Measurements from ENCODE around the gene KLKB1.
"Not testable (repeated sequence)": the region's sequence is repeated elsewhere in the genome, so short reads cannot be mapped to it uniquely, and the experiment has no call there.

Gene KLKB1

GRCh38 chr4:186240848-186241491 lies 13.7 kb downstream of the KLKB1 start:
- no peak overlapping the region for H3K4me3 ChIP-seq (ENCODE audit: control insufficient read depth in 1 of 7, extremely low read depth in 1 of 7, insufficient read depth in 4 of 7, low read depth in 2 of 7, low read length in 6 of 7)
- POLR2A ChIA-PET, result no interaction called here
- no peaks in the 10 kb centered on the region for H3K4me1 ChIP-seq (ENCODE audit: control extremely low read depth in 1 of 4, control insufficient read depth in 4 of 4, insufficient read depth in 4 of 4, low read length in 3 of 4)
- CTCF ChIA-PET, result no interaction called here
- 93% methylated on average over 5 of the region's 7 CpGs for WGBS (ENCODE audit: insufficient coverage)
- no peak for DNase-seq
- no peaks in the 10 kb centered on the region for H3K27me3 ChIP-seq (replicated peaks in 2 of 5; ENCODE audit: control insufficient read depth in 4 of 5, insufficient read depth in 5 of 5, low read length in 4 of 5)
- H3K36me3 ChIP-seq (ENCODE audit: control insufficient read depth in 4 of 4, insufficient read depth in 4 of 4, low read length in 3 of 4), result no peaks in the 10 kb centered on the region
- no peak overlapping the region for H3K27ac ChIP-seq (ENCODE audit: insufficient read depth in 1 of 2, low read depth in 1 of 2, low read length in 2 of 2, poor library complexity in 1 of 2, severe bottlenecking in 2 of 2)
- peaks cover 0 to 4% (median 0%) of the 10 kb centered on the region in 5 experiments for H3K9me3 ChIP-seq (ENCODE audit: control extremely low read depth in 1 of 5, control insufficient read depth in 4 of 5, insufficient read depth in 2 of 5, low read depth in 1 of 5, low read length in 4 of 5)

GRCh38 chr4:186241616-186242015 lies 14.3 kb downstream of the KLKB1 start:
- Histone ChIP-seq H3K27me3 (replicated peaks in 2 of 5; ENCODE audit: control insufficient read depth in 4 of 5, insufficient read depth in 5 of 5, low read length in 4 of 5) (no peaks in the 10 kb centered on the region), H3K4me3 (ENCODE audit: control insufficient read depth in 1 of 7, extremely low read depth in 1 of 7, insufficient read depth in 4 of 7, low read depth in 2 of 7, low read length in 6 of 7) (no peak overlapping the region), H3K9me3 (ENCODE audit: control extremely low read depth in 1 of 5, control insufficient read depth in 4 of 5, insufficient read depth in 2 of 5, low read depth in 1 of 5, low read length in 4 of 5) (peaks cover 0 to 4% (median 0%) of the 10 kb centered on the region in 5 experiments), H3K36me3 (ENCODE audit: control insufficient read depth in 4 of 4, insufficient read depth in 4 of 4, low read length in 3 of 4) (no peaks in the 10 kb centered on the region), H3K4me1 (ENCODE audit: control extremely low read depth in 1 of 4, control insufficient read depth in 4 of 4, insufficient read depth in 4 of 4, low read length in 3 of 4) (no peaks in the 10 kb centered on the region), H3K27ac (ENCODE audit: insufficient read depth in 1 of 2, low read depth in 1 of 2, low read length in 2 of 2, poor library complexity in 1 of 2, severe bottlenecking in 2 of 2) (no peak overlapping the region)
- no peak for DNase-seq
- 89% methylated on average over 3 of the region's 4 CpGs for WGBS (ENCODE audit: insufficient coverage)
- POLR2A ChIA-PET, result no interaction called here
- CTCF ChIA-PET, result no interaction called here

DNA sequence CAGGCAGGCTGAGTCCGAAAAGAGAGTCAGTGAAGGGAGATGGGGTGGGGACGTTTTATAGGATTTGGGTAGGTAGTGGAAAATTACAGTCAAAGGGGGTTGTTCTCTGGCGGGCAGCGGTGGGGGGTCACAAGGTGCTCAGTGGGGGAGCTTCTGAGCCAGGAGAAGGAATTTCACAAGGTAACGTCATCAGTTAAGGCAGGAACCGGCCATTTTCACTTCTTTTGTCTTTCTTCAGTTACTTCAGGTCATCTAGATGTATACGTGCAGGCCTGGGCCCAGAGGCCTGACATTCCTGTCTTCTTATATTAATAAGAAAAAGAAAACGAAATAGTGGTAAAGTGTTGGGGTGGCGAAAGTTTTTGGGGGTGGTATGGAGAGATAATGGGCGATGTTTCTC lies 14.7 kb downstream of the KLKB1 start:
- H3K4me3 ChIP-seq (ENCODE audit: control insufficient read depth in 1 of 7, extremely low read depth in 1 of 7, insufficient read depth in 4 of 7, low read depth in 2 of 7, low read length in 6 of 7); H3K36me3 ChIP-seq (ENCODE audit: control insufficient read depth in 4 of 4, insufficient read depth in 4 of 4, low read length in 3 of 4); DNase-seq; H3K27ac ChIP-seq (ENCODE audit: insufficient read depth in 1 of 2, low read depth in 1 of 2, low read length in 2 of 2, poor library complexity in 1 of 2, severe bottlenecking in 2 of 2); POLR2A ChIA-PET; CTCF ChIA-PET; H3K4me1 ChIP-seq (ENCODE audit: control extremely low read depth in 1 of 4, control insufficient read depth in 4 of 4, insufficient read depth in 4 of 4, low read length in 3 of 4); H3K27me3 ChIP-seq (replicated peaks in 2 of 5; ENCODE audit: control insufficient read depth in 4 of 5, insufficient read depth in 5 of 5, low read length in 4 of 5); H3K9me3 ChIP-seq (ENCODE audit: control extremely low read depth in 1 of 5, control insufficient read depth in 4 of 5, insufficient read depth in 2 of 5, low read depth in 1 of 5, low read length in 4 of 5): not testable (repeated sequence)
- 95% methylated on average over 6 of the region's 10 CpGs for WGBS (ENCODE audit: insufficient coverage)

DNA sequence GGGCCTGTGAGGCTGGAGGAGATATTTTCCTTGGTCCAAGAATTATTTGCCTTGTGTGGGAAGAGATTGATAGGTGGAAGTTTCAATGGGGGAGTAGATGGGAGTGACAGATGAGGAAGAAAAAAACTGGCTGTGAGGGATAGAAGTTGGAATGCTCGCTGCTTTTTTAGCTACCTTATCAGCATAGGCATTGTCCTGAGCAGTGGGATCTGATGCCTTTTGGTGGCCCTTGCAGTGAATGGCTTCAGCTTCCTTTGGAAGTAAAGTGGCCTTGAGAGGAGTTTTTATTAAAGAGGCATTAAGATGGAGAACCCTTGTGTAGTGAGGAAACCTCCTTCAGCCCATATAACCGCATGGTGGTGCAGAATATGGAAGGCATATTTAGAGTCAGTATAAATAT lies 16.0 kb downstream of the KLKB1 start:
- Histone ChIP-seq H3K4me3 (ENCODE audit: control insufficient read depth in 1 of 7, extremely low read depth in 1 of 7, insufficient read depth in 4 of 7, low read depth in 2 of 7, low read length in 6 of 7) (no peak overlapping the region), H3K27ac (ENCODE audit: insufficient read depth in 1 of 2, low read depth in 1 of 2, low read length in 2 of 2, poor library complexity in 1 of 2, severe bottlenecking in 2 of 2) (no peak overlapping the region), H3K36me3 (ENCODE audit: control insufficient read depth in 4 of 4, insufficient read depth in 4 of 4, low read length in 3 of 4) (no peaks in the 10 kb centered on the region), H3K9me3 (ENCODE audit: control extremely low read depth in 1 of 5, control insufficient read depth in 4 of 5, insufficient read depth in 2 of 5, low read depth in 1 of 5, low read length in 4 of 5) (peaks cover 0 to 4% (median 0%) of the 10 kb centered on the region in 5 experiments), H3K27me3 (replicated peaks in 2 of 5; ENCODE audit: control insufficient read depth in 4 of 5, insufficient read depth in 5 of 5, low read length in 4 of 5) (no peaks in the 10 kb centered on the region), H3K4me1 (ENCODE audit: control extremely low read depth in 1 of 4, control insufficient read depth in 4 of 4, insufficient read depth in 4 of 4, low read length in 3 of 4) (no peaks in the 10 kb centered on the region)
- ChIA-PET POLR2A (no interaction called here), CTCF (no interaction called here)
- DNase-seq, result no peak
- WGBS (ENCODE audit: insufficient coverage), result 92% methylated on average over 2 of the region's 2 CpGs

- no peak for DNase-seq
- H3K4me1 ChIP-seq (ENCODE audit: control extremely low read depth in 1 of 4, control insufficient read depth in 4 of 4, insufficient read depth in 4 of 4, low read length in 3 of 4), result no peaks in the 10 kb centered on the region
- H3K27me3 ChIP-seq (replicated peaks in 2 of 5; ENCODE audit: control insufficient read depth in 4 of 5, insufficient read depth in 5 of 5, low read length in 4 of 5), result no peaks in the 10 kb centered on the region
- CTCF ChIA-PET, result no interaction called here
- WGBS (ENCODE audit: insufficient coverage), result 96% methylated on average over 4 of the region's 5 CpGs
- POLR2A ChIA-PET, result no interaction called here
- H3K36me3 ChIP-seq (ENCODE audit: control insufficient read depth in 4 of 4, insufficient read depth in 4 of 4, low read length in 3 of 4), result no peaks in the 10 kb centered on the region
- H3K9me3 ChIP-seq (ENCODE audit: control extremely low read depth in 1 of 5, control insufficient read depth in 4 of 5, insufficient read depth in 2 of 5, low read depth in 1 of 5, low read length in 4 of 5), result peaks cover 0 to 4% (median 0%) of the 10 kb centered on the region in 5 experiments
- no peak overlapping the region for H3K27ac ChIP-seq (ENCODE audit: insufficient read depth in 1 of 2, low read depth in 1 of 2, low read length in 2 of 2, poor library complexity in 1 of 2, severe bottlenecking in 2 of 2)
- H3K4me3 ChIP-seq (ENCODE audit: control insufficient read depth in 1 of 7, extremely low read depth in 1 of 7, insufficient read depth in 4 of 7, low read depth in 2 of 7, low read length in 6 of 7), result no peak overlapping the region
Observed at GRCh38 chr4:186244835-186245234, 17.5 kb downstream of the KLKB1 start.

GRCh38 chr4:186247062-186247752 lies 19.9 kb downstream of the KLKB1 start:
- H3K9me3 ChIP-seq (ENCODE audit: control extremely low read depth in 1 of 5, control insufficient read depth in 4 of 5, insufficient read depth in 2 of 5, low read depth in 1 of 5, low read length in 4 of 5); H3K27ac ChIP-seq (ENCODE audit: insufficient read depth in 1 of 2, low read depth in 1 of 2, low read length in 2 of 2, poor library complexity in 1 of 2, severe bottlenecking in 2 of 2); CTCF ChIA-PET; H3K4me3 ChIP-seq (ENCODE audit: control insufficient read depth in 1 of 7, extremely low read depth in 1 of 7, insufficient read depth in 4 of 7, low read depth in 2 of 7, low read length in 6 of 7); H3K27me3 ChIP-seq (replicated peaks in 2 of 5; ENCODE audit: control insufficient read depth in 4 of 5, insufficient read depth in 5 of 5, low read length in 4 of 5); POLR2A ChIA-PET; H3K4me1 ChIP-seq (ENCODE audit: control extremely low read depth in 1 of 4, control insufficient read depth in 4 of 4, insufficient read depth in 4 of 4, low read length in 3 of 4); DNase-seq; H3K36me3 ChIP-seq (ENCODE audit: control insufficient read depth in 4 of 4, insufficient read depth in 4 of 4, low read length in 3 of 4): not testable (repeated sequence)
- 96% methylated on average over 6 of the region's 9 CpGs for WGBS (ENCODE audit: insufficient coverage)

- Histone ChIP-seq H3K4me1 (ENCODE audit: control extremely low read depth in 1 of 4, control insufficient read depth in 4 of 4, insufficient read depth in 4 of 4, low read length in 3 of 4) (no peaks in the 10 kb centered on the region), H3K36me3 (ENCODE audit: control insufficient read depth in 4 of 4, insufficient read depth in 4 of 4, low read length in 3 of 4) (no peaks in the 10 kb centered on the region), H3K9me3 (ENCODE audit: control extremely low read depth in 1 of 5, control insufficient read depth in 4 of 5, insufficient read depth in 2 of 5, low read depth in 1 of 5, low read length in 4 of 5) (peaks cover 0 to 4% (median 0%) of the 10 kb centered on the region in 5 experiments), H3K4me3 (ENCODE audit: control insufficient read depth in 1 of 7, extremely low read depth in 1 of 7, insufficient read depth in 4 of 7, low read depth in 2 of 7, low read length in 6 of 7) (no peak overlapping the region), H3K27me3 (replicated peaks in 2 of 5; ENCODE audit: control insufficient read depth in 4 of 5, insufficient read depth in 5 of 5, low read length in 4 of 5) (peaks cover 0 to 4% (median 0%) of the 10 kb centered on the region in 5 experiments), H3K27ac (ENCODE audit: insufficient read depth in 1 of 2, low read depth in 1 of 2, low read length in 2 of 2, poor library complexity in 1 of 2, severe bottlenecking in 2 of 2) (no peak overlapping the region)
- 40% methylated on average over 1 of the region's 1 CpG for WGBS (ENCODE audit: insufficient coverage)
- ChIA-PET CTCF (no interaction called here), POLR2A (no interaction called here)
- DNase-seq, result no peak
Observed at GRCh38 chr4:186248643-186249042, 21.3 kb downstream of the KLKB1 start.
